SIG-M5 treated with dmso at 0.1 percent for 504 hours (cell line): Measurements from ENCODE around the gene PCYT1A.

Experiments
- DNase-seq: peaks from one replicate; lab custom pipeline; 2025; ENCODE audit not compliant: unreplicated experiment; lab: John Stamatoyannopoulos, UW

PCYT1A gene

GRCh38 chr3:196238612-196239560, 48.6 kb downstream of the PCYT1A start:
- DNase-seq = no peak

GRCh38 chr3:196237203-196237602, 50.3 kb downstream of the PCYT1A start:
- no peak for DNase-seq

DNA sequence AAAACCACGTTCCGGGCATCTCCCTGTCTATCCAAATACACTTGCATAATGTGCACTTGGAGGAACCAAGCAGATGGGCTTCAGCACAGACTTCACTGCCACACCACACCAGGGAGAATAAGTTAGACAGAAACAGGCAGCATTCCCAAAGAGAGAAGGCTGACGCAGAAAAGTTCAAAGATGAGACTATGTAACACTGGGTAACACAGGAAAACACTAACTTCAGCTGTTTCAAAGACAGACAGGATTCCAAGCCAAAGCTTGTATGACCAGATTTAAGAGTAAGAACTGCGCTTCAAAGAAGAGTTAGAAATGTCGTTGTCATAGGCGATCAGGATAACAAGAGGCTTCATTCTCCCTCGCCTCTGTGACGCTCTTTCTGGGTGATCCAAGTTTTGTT, 51.3 kb downstream of the PCYT1A start:
- DNase-seq = no peak

GRCh38 chr3:196235452-196236122, 51.9 kb downstream of the PCYT1A start:
- peak; percentile 19 for DNase-seq

DNA sequence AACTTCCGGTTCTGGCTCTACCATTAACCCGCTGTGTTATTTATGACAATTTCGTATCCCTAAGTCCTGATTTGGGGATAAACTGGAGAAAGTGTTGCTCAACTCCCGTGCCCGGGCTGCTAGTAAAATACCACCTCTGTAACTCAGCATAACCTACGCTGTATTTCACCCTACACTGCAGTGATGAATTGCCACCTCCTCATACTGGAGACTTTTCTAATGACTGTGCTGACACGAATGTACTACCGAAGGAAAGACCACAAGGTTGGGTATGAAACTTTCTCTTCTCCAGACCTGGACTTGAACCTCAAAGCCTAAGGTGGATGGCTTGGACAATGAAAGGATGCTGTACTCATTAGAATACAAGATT, 54.7 kb downstream of the PCYT1A start:
- DNase-seq = no peak

DNA sequence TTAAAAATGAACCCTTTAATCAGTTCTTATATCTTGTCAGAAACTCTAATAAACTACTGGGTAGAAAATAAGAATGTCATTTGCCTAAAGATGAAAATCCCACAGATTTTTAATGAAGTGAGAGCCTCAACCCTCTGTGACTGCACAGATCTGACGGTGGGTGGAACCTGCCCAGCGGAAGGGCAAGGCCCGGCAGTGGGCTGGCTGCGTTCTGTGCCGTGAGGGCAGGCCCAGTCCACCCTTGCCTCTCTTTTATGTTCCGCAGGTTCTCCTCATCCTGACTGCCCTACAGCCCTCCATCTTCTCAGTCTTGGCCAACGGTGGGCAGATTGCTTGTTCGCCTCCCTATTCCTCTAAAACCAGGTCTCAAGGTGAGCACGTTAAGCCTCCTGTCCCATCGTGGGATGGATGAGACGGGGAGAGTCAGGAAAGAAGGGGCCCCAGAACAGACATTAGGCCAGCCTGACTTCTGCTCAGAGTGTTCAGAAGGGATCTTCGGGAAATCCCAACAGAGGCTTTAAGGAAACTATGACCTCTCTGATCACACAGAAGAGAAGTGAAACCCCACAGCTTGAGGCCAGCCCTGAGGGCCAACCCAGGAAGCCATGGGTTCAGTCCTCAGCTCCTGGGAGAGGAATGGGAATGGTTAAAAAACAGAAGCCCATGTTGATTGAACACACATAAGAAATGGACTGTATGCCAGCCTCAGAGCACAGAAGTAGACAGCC, 55.2 kb downstream of the PCYT1A start:
- DNase-seq = no peak

DNA sequence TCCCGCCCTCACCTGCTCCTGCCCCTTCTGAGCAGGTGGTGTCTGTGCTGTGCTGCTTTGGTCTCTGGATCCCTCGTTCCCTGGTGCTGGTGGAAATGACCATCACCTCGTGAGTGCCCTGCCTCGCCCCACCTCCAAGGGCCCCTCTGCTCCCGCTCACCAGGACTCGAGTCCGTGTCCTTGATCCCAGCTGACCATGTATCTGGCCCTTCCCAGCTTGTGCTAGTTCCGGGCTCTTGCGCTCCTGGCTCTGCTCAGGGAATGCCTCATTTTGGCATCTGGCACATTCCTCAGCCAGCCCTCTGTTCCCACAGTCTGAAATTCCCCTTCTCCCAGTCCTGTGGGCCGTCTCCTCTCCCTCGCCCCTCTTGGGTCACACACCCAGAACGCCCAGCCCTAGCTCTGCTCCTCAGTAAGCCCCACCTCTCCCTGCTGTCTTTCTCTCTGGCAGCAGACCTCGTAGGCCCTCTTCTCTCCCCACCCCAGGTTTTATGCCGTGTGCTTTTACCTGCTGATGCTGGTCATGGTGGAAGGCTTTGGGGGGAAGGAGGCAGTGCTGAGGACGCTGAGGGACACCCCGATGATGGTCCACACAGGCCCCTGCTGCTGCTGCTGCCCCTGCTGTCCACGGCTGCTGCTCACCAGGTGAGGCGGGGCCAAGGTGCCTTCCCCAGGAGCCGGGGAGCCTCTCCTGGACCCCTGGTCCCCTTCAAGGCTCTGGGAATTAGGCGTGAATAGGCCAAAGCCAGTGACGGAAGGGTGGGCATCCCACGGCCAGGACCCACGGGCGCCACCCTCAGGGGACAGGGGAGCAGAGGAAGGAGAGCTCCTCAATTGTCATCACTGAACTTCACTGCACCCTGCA, 59.7 kb downstream of the PCYT1A start:
- DNase-seq = no peak

- DNase-seq = no peak
Observed at GRCh38 chr3:196227121-196227561, 60.4 kb downstream of the PCYT1A start.

- DNase-seq = no peak
Observed at GRCh38 chr3:196225763-196226364, 61.7 kb downstream of the PCYT1A start.

DNA sequence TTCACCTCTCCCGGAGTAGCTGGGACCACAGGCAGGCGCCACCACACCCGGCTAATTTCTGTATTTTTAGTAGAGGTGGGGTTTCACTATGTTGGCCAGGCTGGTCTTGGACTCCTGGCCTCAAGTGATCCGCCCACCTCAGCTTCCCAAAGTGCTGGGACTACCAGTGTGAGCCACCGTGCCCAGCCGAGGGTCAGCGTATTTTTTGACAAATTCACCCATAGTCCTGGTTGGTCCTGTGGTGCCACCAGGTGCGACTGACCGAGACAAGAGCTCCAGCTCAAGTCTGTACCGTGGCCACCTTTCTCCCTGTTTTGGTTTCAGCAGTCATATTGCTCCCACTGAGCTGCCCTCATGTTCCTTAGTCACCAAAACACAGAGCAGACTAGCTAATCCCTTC, 62.4 kb downstream of the PCYT1A start:
- no peak for DNase-seq

GRCh38 chr3:196222876-196223595, 64.5 kb downstream of the PCYT1A start:
- DNase-seq = no peak

GRCh38 chr3:196220991-196221390, 66.5 kb downstream of the PCYT1A start:
- DNase-seq = peak; percentile 78

DNA sequence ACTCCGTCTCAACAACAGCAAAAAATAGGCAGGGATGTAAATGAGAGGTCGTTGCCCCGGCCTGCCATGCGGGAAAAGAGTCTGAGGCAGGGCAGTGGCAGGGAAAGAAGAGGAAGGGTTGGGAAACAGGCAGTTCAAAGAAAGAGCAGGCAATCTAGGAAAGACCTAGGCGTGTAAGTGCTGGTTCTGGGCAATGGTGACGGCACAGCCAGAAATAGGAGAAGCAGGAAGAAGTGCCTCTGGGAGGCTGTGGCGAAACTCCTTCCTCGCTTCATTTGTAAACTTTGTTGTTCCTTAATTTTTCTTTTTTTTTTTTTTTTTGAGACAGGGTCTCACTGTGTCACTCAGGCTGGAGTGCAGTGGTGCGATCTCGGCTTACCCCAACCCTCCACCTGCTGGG, 66.9 kb downstream of the PCYT1A start:
- DNase-seq = peak; percentile 95

DNA sequence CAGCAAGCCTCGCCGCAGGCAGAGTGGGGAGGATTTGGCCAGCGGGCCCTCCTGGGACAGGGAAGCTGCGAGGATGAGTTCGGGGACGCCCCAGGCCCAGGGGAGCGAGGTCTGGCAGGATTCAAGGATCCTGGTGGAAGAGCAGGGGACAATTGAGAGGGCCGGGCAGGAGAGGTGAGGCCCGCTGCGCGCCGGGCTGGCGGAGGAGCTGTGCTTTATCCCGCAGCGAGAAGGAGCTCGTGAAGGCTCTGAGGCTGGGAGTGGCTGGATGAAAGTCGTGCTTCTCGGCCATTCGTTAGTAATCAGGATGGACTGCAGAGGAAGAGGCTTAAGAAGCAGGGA, 67.6 kb downstream of the PCYT1A start:
- DNase-seq = no peak

DNA sequence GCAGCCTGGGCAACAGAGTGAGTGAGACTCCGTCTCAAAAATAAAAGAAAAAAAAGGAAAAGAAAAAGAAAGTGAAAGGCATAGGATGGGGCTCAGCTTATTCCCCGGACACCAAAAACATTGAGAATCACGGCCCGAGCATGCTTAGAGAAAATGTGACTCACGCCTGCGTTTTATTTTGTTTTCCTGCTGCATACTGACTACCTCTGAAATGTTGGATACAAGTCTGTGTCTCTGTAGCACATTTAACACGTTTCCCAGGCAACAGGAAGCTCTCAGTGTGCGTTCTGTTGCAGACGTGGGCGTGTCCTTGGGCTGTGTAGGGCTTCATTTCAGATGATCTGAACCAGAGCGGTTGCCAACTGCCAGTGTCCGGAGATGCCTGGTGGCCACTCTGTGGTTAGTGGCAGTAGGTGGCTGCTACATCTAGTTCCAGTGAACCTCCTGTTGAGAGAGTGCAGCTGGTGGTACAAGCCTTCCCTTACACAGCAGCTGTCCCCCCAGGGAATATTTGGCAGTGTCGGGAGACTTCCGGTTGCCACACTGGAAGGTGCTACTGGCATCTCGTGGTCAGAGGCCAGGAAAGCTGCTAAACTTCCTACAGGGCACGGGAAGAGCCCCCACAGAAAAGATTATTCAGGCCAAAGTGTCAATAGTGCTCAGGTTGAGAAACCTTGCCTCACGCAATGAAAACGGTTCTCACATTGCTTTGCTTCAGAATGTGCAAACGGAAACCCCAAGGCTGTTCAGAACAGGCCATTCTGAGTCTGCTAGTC, 68.1 kb downstream of the PCYT1A start:
- DNase-seq = peak; percentile 95

- peak; percentile 24 for DNase-seq
Observed at GRCh38 chr3:196218155-196218712, 69.3 kb downstream of the PCYT1A start.

DNA sequence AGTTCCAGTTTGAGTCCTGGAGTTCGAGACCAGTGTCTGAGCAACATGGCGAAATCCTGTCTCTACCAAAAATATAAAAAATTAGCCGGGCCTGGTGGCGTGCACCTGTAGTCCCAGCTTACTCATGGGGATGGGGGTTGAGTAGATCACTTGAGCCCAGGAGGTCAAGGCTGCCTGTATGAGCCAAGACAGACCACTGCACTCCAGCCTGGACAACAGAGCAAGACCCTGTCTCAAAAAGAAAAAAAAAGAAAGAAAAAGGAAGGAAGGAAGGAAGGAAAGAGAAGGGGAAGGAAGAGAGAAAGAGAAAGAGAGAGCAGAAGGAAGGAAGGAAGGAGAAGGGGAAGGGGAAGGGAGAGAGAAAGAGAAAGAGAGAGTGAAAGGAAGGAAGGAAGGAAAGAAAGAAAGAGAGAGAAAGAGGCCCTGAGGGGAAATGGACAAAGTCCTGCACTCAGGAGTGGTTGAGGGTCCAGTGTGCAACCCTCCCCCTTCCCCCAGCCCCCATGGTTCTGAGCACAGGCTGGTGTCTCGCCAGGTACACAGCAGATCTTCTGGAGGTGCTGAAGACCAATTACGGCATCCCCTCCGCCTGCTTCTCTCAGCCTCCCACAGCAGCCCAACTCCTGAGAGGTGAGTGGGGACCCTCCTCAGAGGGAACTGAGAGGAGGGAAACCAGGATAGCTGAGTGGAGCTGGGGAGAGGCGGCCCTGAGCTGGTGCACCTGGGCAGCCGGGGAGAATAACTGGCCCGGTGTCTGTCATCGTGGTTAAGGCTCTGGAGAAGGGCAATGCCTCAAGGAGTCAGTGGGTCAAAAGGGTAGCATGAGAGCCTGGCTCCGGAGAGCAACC, 70.0 kb downstream of the PCYT1A start:
- no peak for DNase-seq
